GM04504 (cell line): Measurements from ENCODE around the gene FSHB.
A peak's percentile ranks its signal among the peaks of the same experiment; 100 is the strongest.
"Not testable (repeated sequence)": the region's sequence is repeated elsewhere in the genome, so short reads cannot be mapped to it uniquely, and the experiment has no call there.

Experiments used
- DNase-seq: peaks from one replicate; pipeline ENCODE4 v3.0.0-alpha.2; 2012; ENCODE audit warnings: low read depth

The FSHB gene

GRCh38 chr11:30230714-30231113 is at the start of gene FSHB:
FSHB (plus strand) TSS chr11:30231014; CDS start chr11:30231903, 889 bp downstream.
- no peak for DNase-seq

- no peak for DNase-seq
These were observed 44.1 kb upstream of the FSHB start for GRCh38 chr11:30186748-30187147.

DNA sequence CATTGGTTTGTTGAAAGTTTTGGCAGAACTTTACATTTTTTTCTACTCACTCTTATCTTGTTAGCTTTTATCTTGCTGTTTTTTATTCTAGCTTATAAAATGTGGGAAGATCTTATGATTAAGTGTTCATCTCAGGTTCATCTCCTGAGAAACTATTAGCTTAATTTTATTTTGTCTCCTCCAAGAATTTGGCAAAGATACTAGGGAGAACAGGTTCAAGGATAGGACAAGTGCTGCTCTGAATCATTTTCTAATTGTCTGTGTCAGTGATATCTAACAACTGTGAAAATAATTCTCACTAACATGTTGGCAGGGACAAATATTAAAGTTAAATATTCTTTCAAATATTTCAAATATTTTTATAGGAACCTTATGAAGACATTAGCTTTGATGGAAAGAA is 38.2 kb upstream of the FSHB start:
- no peak for DNase-seq

- peak; percentile 11 for DNase-seq
These were observed 34.2 kb upstream of the FSHB start for GRCh38 chr11:30196400-30197206.

DNA sequence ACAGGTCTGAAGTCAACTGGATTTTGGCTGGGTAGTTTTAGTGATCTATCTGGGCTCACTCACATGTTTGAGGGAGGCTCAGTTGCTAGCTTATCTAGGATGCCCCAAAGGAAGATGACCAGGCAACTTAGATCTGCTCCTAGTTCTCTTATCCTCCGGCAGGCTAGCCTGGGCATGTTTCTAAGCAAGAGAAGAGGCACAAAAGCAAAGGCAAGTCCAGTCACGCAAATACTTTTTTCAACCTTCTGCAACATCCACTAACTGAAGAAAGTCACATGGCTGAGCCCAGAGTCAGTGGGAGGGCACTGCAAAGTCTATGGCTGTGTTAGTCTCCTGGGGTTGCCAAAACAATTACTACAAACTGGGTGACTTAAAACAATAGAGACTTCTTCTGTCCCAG is 32.9 kb upstream of the FSHB start:
- DNase-seq = no peak

- not testable (repeated sequence) for DNase-seq
These were observed 27.8 kb upstream of the FSHB start for GRCh38 chr11:30202989-30203388.

DNA sequence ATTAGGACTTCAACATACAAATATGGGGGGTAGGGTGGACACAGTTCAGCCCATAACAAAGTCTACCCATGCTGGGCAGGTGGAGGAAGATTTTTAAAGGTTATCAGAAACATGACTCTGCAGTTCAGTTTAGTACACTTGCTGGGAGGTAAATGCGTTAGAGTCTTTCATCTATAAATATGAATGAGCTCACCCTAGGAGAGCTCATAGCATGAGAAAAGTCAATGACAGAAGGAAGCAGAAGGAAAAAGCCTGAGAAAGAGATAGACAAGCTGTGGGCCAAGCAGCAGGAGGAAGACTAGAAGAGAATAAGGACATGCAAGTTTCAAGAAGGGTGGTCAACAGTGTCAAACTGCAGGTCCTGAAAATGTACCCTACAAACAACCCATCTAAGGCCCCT is 27.0 kb upstream of the FSHB start:
- DNase-seq = no peak

DNA sequence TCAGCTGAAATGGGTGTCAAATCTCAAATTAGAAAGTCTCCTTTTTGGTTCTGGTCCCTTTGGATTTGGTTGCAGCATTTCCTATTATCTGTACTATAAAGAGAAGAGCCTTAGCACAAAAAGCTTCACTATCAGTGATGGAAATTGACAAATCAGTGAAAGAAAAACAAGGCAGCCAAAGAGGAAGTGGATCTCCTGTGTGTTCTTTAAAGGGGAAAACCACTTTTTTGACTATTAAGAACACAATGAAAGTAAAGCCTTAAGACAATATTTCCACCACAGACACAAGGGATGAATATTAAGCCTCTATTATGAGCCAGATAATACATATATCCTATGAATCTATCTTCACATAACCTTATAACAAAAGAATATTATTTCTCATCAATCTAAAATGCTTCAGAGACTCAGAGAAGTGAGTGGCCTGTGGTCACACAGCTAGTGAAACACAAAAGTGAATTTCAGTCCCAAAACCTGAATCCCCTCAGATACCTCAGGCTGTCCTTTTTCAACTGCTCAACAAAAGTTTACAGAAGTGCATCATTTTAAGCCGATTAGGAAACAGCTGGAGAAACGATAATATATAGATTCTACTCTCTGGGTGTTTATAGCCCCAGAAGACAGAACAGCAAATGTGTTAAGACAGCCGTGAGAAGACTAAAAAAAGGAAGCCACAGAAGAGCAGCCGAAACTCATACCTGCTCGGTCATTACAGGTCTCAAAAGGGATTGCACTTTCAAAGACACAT is 24.4 kb upstream of the FSHB start:
- no peak for DNase-seq

DNA sequence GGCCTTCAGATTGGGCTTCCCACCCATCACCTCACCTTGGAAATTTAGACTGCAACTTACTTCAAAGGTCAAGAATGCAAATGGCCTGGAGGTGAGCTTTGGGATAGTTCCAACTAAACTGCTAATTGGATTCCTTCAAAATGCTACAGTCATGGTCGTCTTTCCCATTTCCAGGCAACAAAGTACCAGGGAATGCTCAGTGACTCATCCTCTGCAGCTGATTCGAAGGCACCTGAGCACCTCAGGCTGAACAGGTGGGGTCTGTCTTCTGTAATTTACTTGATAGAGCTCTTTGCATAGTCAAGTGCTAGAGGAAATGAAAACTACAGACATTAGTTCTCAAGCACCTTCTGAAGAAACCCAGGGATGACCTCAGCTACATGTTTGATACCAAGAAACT is 20.5 kb upstream of the FSHB start:
- DNase-seq = no peak

GRCh38 chr11:30216534-30216933 is 14.3 kb upstream of the FSHB start:
- DNase-seq = no peak

- DNase-seq = no peak
These were observed 12.5 kb upstream of the FSHB start for GRCh38 chr11:30218278-30218677.

DNA sequence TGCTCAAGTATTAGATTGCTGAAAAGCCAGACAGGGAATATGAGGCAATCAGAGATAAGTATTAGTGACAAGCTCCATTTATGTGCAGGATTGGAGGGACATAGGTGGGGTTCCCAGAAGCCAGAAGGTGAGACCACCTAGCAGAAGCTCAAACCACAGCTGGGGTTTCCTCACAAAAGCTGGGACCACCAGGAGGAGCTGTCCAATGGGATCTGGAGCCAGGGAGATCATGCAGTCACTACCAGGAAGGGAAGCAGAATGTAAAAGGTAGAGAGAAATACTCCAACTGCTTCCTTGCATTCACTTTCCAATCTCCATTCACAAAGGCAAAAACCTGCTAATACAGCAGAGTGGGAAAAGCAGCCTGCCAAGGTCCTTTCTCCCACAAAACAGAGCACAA is 5.2 kb upstream of the FSHB start:
- no peak for DNase-seq

DNA sequence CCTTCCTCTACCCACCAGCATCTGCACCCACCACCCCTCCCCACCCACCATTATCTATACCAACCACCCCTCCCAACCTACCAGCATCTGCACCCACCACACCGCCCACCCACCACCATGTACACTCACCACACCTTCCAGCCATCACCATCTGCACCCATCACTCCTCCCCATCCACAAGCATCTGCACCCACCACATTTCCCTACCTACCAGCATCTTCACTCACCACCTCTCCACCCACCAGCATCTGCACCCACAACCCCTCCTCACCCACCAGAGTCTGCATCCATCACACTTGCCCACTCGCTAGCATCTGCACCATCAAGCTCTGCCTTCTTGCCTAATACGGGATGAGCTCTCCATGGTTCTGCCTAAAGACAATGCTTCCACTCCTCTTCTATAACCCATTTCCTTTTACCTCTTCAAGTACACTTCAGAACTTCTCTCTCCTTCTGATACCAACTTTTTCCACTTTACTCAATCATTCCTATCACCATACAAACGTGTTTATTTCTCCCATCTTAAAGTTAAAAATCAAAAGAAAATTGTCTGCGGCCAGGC is 2.4 kb upstream of the FSHB start:
- no peak for DNase-seq

GRCh38 chr11:30239025-30239424 is 8.2 kb downstream of the FSHB start:
- DNase-seq = no peak

DNA sequence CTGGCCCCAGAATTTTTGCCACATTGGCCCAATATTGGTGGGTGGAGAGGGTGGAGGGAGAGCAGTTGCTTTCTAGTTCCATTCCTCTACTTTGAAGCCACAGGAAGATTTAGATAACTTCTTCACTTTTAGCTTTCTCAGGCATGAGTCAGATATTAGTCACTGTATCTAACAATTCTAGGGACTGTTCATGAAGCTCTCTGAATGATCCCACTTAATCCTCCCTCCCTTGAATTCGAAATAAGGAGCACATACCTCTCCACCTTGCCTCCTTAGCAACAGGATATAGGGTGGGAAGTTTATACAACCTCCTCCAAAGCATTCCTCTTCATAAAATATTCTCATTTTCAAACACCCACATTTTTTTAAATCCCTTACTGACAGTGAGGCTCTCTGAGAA is 13.5 kb downstream of the FSHB start:
- no peak for DNase-seq

GRCh38 chr11:30245621-30246020 is 14.8 kb downstream of the FSHB start:
- DNase-seq = no peak

- no peak for DNase-seq
These were observed 23.8 kb downstream of the FSHB start for GRCh38 chr11:30254307-30255298.

DNA sequence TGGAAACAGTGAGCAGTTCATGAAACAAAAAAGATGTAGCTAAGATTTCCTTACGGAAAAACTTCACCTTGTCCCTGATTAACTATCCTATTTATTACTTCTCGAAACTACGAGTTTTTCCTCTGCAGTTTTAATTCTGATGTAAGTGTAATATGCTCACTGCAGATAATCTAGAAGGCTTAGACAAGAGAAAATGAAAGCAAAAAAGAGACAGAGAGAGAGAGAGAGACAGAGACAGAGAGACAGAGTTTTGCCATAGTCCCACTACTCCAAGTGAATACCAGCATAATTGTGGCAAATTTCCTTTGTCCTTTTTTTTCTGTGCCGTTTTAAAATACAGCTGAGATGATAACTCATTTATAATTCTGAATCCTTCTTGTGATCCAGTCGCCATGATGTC is 24.8 kb downstream of the FSHB start:
- DNase-seq = no peak

DNA sequence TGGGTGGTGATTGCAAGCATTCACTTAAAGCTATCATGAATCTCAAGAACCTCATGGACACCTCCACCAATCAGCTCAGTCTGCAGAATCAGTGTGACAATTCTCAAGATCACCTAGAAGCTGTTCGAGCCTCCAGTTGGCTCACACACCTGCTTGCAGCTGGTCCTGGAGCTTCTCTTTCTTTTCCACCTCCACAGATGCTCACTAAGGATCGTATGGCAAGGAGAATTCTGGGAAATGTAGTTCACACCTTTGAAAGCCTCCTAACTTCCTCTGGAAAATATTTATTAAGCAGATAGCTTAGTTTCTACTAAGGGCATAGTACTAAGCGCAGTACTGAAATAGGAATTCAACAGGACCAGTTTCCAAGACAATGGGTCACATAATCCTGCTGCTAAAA is 26.2 kb downstream of the FSHB start:
- DNase-seq = no peak

DNA sequence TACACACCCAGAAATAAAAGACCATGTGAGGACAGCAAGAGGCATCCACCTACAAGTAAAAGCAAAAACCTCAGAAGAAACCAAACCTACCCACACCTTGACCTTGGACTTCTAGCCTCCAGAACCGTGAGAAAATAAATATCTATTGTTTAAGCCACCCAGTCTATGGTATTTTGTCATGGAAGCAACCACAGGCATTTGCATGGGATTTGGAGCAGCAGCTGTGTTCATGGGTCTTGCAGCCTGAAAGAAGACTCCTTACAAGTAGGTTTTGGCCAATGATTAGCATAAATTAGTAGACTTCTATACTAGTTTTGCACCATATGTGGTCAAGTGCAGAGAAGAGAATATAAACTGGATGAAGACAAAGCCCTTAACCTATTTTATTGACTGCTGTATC is 27.9 kb downstream of the FSHB start:
- no peak for DNase-seq

- no peak for DNase-seq
These were observed 30.0 kb downstream of the FSHB start for GRCh38 chr11:30260813-30261212.

GRCh38 chr11:30261821-30262220 is 31.0 kb downstream of the FSHB start:
- no peak for DNase-seq
